Hypothalamus (tissue), 51 donors: ENCODE results near the gene UVRAG.

ENCODE experiments used
- DNase-seq, 51 donors: peaks; one replicate each; lab custom pipeline; 2025; lab: John Stamatoyannopoulos, UW

Gene UVRAG

DNA sequence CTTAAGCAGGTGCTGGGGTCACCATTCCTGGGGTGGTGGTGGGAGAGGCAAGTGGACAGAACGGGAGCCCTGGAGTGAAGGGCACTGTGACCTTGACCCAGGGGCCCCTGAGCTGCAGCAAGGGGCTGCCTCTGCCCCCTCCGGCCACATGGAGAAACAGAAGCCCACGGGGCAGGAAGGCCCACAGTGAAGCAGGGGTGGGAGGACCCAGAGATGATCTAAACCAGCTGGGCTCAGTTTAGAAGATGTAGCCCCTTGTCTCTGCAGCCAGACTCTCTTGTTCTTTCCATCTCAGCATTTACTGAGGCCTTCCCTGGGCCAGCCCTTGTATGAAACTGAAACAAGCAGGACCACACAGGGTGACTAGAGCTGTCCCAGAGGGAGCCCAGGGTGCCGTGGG is 360.8 kb downstream of the UVRAG start:
- no peak for DNase-seq

DNA sequence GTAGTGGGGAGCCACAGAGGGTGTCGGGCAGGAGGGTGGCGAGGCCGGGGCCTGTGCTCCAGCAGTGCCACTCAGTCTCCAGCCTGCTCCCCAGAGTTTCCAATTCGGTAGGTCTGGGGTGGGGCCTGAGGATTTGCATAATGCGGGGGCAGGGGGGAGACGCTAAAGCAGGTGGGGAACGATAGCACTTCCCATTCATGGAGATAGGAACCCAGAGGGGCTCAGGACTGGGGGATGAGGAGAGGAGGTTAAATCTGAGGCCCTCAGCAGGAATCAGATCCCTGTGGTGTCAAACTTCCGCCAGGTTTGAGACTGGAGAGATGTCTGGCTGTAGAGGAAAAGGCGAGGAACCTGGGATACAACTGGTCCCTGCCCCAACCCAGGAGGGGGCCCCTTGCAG is 361.5 kb downstream of the UVRAG start:
- no peak for DNase-seq

DNA sequence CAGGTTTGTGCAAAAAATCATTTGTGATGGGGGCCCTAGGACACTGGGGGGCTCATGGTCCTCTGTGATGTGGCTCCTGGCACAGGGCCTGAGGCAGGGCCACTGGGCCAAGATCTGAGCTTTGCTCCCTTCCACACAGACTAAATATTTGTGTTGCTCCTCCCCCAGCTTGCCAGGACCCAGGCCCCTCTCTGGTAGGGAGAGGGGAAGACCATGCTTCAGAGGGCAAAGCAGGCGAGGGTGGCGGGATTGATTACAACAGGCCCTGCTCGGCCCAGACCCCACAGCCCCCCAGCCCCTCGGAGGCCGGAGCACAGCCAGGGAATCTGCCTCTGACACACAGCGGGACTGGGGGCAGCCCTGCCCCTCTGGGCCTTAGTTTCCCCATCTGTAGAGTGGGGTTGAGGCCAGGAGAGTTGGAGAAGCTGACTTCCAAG is 362.3 kb downstream of the UVRAG start:
- no peak for DNase-seq

DNA sequence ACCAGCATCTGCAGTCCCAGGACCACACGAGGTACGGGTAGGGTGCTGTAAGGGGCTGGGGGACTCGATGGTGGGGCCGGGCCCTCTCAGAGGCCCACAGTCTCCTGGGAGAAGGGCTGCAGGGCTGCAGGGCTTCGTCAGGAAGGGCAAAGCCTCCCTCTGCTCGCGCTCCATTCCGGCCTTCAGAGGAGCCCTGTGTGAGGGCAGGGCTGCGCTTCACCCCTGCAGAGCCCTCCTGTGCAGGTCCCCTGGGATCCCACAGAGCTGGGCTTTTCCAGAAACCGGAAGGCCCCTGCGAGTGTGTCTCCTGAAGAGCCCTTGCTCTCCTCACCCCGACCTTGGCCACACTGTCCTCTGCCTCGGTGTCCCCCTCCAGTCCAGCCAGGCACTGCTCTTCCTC is 364.1 kb downstream of the UVRAG start:
- DNase-seq = no peak

DNA sequence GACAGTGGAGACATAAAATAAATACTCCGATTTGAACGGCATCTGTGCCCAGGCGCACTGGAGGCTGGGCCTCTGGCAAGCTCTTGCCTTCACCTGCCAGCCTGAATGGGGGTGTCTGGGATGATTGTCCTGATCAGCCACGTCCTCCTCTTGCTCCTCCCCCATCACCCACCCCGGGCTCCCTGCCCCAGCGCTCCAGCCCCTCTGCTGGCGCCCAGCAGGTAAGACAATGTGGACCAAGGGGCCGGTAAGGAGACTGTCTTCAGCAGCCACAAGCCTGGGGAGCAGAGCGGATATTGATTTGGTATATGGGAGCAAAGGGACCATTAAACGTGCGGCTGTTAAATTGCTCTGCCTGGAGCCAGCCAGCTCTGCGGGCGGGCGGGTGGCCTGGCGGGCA is 366.4 kb downstream of the UVRAG start:
- DNase-seq = no peak

DNA sequence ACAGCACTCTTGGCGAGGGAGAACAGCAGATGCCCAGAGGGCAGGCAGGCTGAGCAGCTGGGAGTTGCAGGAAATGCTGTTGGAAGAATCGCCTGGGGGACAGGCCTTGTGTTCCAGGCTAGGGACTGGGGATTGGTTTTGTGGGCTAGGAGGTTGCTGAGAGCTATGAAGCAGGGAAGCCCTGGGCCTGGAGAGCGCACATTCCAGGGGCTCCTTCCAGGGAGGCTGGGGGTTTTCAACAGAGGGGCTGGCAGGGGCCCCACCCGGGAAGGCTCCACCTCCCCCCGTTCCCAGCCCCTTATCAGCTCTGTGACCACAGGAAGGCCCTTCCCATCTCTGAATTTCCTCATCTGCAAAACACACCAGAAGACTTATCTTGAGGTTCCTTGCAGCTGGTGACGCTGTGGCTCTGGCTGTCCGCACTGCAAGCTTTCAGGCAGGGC is 369.6 kb downstream of the UVRAG start:
- no peak for DNase-seq

DNA sequence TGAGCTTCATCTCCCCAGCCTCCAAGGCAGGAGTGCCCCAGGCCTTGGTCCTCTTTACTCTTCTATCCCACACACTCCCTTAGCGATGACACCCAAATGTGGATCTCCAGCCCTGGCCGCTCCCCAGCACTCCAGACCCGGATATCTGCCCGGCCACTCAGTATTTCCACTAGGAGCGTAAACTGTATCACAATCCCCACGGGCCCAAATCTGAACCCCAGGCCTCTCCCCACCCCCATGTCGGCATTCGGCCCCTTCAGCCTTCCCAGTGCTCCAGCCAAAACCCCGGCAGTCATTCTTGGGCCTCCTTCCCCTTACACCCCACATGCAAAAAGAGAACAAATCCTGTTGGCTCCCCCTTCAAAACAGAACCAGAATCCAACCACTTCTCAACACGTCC is 370.5 kb downstream of the UVRAG start:
- DNase-seq = no peak

DNA sequence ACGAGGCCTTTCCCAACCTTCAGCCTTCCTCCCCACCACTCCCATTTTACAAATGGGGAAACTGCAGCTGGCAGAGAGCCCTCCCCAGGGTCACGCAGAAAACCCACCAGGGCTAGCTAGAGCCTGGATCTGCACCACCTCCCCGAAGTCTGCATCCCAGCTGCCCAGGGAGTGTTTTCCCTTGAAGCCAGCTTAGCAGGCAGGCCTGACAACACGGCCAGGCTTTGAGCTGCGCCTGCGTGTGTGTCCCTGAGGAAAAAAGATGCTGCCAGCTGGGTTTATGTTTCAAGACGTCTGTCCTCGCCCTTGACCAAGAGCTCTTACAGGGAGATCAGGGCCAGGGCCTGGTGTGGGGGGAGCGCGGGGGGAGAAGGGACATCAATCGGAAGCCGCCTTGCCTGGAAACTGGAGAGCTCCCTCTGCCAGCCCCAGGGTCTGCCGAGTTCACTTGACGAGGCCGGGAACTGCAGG is 371.0 kb downstream of the UVRAG start:
- DNase-seq = peak in 6 of 51 donors; percentile 7 to 30 (median 16)

DNA sequence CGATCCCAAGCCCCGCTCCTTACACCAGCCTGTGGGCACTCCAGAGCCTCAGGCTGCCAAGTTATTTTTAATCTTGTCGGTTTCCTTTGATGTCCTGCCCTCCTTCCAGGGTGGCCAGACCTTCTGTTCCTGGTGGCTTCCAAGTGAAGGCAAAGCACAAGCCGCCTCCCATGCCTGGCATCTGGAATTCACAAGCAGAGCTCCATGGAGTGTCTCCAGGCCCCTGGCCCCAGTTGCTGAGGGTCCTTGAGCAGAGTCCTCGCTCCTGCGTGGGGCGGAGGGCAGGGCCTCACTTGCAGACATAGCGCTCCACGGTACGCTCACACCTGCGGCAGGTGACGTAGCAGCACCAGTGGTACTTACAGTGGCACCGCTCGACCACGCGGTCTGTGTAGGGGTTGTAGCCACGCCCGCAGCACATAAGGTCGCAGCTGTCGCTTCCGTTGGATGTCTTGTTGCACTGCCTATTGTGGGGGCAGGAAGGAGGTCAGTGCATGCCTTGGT is 371.8 kb downstream of the UVRAG start:
- DNase-seq = no peak

DNA sequence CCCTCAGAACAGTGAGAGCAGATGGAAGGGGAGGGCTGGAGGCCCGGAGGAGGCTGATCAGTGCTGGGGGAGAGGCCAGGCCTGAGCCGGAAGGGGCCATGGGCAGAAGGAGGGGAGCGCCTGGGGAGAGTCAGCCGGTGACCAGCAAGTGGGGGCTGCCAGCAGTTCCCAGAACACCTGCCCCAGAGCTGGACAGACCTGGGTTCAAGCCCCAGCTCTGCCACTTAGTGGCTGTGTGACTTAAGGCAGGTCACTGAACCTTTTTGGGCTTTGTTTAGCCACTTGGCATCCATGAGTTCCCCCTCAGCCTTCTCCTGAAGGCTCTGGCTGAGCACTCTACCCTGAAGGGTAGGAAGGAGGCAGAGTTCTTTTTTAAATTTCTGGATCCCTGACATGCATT is 373.9 kb downstream of the UVRAG start:
- DNase-seq = no peak

DNA sequence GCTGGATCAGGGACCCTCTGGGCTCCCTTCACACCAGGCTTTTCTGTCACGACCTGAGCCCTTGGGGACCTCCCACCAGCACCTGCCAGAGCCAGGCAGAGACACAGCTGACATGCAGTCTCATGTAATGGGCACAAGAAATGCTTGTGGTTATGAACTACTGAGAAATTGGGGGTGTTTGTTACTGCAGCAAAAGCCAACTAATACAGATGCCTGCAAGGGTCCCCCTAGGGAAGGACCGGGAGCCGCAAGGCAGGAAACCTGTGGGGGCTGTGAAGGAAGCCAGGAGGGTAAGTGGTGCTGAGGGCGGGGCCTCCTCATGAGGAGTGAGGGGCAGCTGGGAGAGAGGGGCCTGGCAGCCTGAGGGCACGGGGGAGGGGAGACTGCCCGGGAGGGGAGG is 374.7 kb downstream of the UVRAG start:
- DNase-seq = no peak

DNA sequence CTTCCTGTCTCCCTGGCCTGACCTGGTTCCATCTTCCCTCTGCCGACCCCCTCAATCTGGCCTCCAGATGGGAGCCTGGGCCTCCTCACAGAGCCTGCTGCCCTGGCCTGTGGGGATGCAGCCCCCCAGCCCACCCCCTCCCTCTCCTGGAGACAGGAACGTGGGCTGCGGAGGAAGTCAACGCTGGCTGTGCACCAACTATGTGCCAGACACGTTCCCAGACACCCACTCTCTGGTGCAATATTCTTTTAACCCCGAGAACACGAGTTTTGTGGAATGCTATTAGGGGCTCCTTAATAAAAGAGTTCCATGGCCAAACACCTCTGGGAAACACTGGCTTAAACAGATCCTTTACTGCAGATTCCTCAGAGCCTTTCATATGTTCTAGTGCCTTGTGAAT is 375.4 kb downstream of the UVRAG start:
- DNase-seq = no peak
